HEK293T (cell line): ENCODE measurements around the gene FAM124A.

ENCODE experiments used
- BHLHE40 ChIP-seq: fragments of 450-650 bp; IDR thresholded peaks from 2 replicates; pipeline ENCODE4 v1.6.1; 2016; ENCODE audit warnings: mild to moderate bottlenecking, moderate library complexity, borderline replicate concordance
- CTBP1 ChIP-seq: fragments of 450-650 bp; IDR thresholded peaks from 2 replicates; pipeline ENCODE4 v1.6.1; 2016; ENCODE audit warnings: borderline replicate concordance
- FOXA1 ChIP-seq: fragments of 450-650 bp; IDR thresholded peaks from 2 replicates; pipeline ENCODE4 v1.6.1; 2016; ENCODE audit warnings: mild to moderate bottlenecking
- FOXK2 ChIP-seq: fragments of 450-650 bp; IDR thresholded peaks from 2 replicates; pipeline ENCODE4 v1.6.1; 2016; ENCODE audit warnings: mild to moderate bottlenecking
- FOXM1 ChIP-seq: fragments of 450-650 bp; IDR thresholded peaks from 2 replicates; pipeline ENCODE4 v1.6.1; 2017; ENCODE audit warnings: mild to moderate bottlenecking, borderline replicate concordance
- LEF1 ChIP-seq: fragments of 450-650 bp; IDR thresholded peaks from 2 replicates; pipeline ENCODE4 v1.6.1; 2017; ENCODE audit warnings: mild to moderate bottlenecking, borderline replicate concordance

DNA sequence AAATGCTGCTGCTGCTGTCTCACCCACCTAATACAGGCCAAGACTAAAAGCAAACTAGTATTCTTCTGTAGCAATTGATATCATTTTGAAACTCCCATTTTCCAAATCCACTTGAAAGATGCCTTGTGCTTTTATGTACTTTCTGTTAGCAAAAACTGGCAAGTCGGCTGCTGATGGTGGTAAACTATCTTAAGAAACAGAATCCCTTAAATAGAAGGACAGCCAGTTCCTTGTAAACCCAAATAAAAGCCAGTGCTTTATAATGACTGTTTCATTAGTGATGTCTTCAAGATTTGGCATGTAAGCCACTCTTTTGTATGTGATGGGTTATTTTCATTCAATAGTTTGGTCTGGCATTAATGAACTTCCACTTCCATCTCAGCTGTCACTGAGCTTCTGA is 5.2 kb downstream of the FAM124A start:
- no peak for TF ChIP-seq BHLHE40
- no peak for TF ChIP-seq FOXA1
- TF ChIP-seq FOXM1, result no peak
- no peak for TF ChIP-seq CTBP1
- TF ChIP-seq LEF1, result no peak
- TF ChIP-seq FOXK2, result no peak
